Measurements from ENCODE around the gene PDYN. TPM values are rescaled to one million over a fixed set of nuclear protein-coding genes. Genes with fewer than 3 reads are reported as not detected.

The PDYN gene
- polyA plus RNA-seq, 3 donors from 2014 or later = not detected

- H3K4me3 Mint-ChIP-seq = no peak overlapping the region
- H3K27me3 Mint-ChIP-seq (ENCODE audit: low read depth in 3 of 3) = peaks cover 0 to 12% (median 2%) of the 10 kb centered on the region in 3 donors
- no peaks in the 10 kb centered on the region for H3K4me1 Mint-ChIP-seq
- H3K27ac Mint-ChIP-seq = no peak overlapping the region
- no peaks in the 10 kb centered on the region for H3K36me3 Mint-ChIP-seq
- no peak for DNase-seq
- H3K9me3 Mint-ChIP-seq = no peaks in the 10 kb centered on the region
These were observed 10.3 kb upstream of the PDYN start for GRCh38 chr20:2004171-2004570.

GRCh38 chr20:2002365-2002764 is 8.5 kb upstream of the PDYN start:
- no peaks in the 10 kb centered on the region for H3K4me1 Mint-ChIP-seq
- H3K9me3 Mint-ChIP-seq = no peaks in the 10 kb centered on the region
- DNase-seq = no peak
- H3K4me3 Mint-ChIP-seq = no peak overlapping the region
- peaks cover 2 to 13% (median 7%) of the 10 kb centered on the region in 3 donors for H3K27me3 Mint-ChIP-seq (ENCODE audit: low read depth in 3 of 3)
- H3K27ac Mint-ChIP-seq = no peak overlapping the region
- H3K36me3 Mint-ChIP-seq = no peaks in the 10 kb centered on the region

- Mint-ChIP-seq H3K27ac (no peak overlapping the region), H3K4me3 (no peak overlapping the region), H3K36me3 (no peaks in the 10 kb centered on the region), H3K4me1 (no peaks in the 10 kb centered on the region), H3K9me3 (no peaks in the 10 kb centered on the region), H3K27me3 (ENCODE audit: low read depth in 3 of 3) (peaks cover 2 to 14% (median 8%) of the 10 kb centered on the region in 3 donors)
- DNase-seq = no peak
These were observed 7.3 kb upstream of the PDYN start for GRCh38 chr20:2001119-2001518.

- H3K27ac Mint-ChIP-seq = no peak overlapping the region
- H3K4me1 Mint-ChIP-seq = no peaks in the 10 kb centered on the region
- H3K4me3 Mint-ChIP-seq = no peak overlapping the region
- DNase-seq = no peak
- no peaks in the 10 kb centered on the region for H3K9me3 Mint-ChIP-seq
- no peaks in the 10 kb centered on the region for H3K36me3 Mint-ChIP-seq
- peaks cover 3 to 12% (median 8%) of the 10 kb centered on the region in 3 donors for H3K27me3 Mint-ChIP-seq (ENCODE audit: low read depth in 3 of 3)
These were observed 6.4 kb upstream of the PDYN start for GRCh38 chr20:2000285-2000684.

- Mint-ChIP-seq H3K27ac (no peak overlapping the region), H3K4me3 (no peak overlapping the region), H3K4me1 (no peaks in the 10 kb centered on the region), H3K9me3 (no peaks in the 10 kb centered on the region), H3K36me3 (no peaks in the 10 kb centered on the region), H3K27me3 (ENCODE audit: low read depth in 3 of 3) (peaks cover 5 to 19% (median 16%) of the 10 kb centered on the region in 3 donors)
- no peak for DNase-seq
These were observed 4.9 kb upstream of the PDYN start for GRCh38 chr20:1998715-1999114.

DNA sequence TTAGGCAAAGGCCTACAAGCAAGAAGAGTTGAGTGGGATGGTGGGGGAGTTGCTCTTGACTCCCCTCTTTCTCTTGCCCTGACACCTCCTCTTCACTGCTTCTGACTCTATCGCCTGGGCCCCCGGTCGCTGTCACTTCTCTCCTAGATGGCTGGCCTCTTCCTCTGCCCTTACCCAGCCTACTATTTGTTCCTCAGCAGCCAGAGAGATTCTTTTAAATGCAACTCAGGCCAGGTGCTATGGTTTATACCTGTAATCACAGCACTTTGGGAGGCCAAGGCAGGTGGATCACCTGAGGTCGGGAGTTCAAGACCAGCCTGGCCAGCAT is 4.3 kb upstream of the PDYN start:
- Mint-ChIP-seq H3K9me3 (no peaks in the 10 kb centered on the region), H3K4me3 (no peak overlapping the region), H3K27ac (no peak overlapping the region), H3K36me3 (no peaks in the 10 kb centered on the region), H3K4me1 (no peaks in the 10 kb centered on the region), H3K27me3 (ENCODE audit: low read depth in 3 of 3) (peaks cover 5 to 19% (median 18%) of the 10 kb centered on the region in 3 donors)
- DNase-seq = no peak

DNA sequence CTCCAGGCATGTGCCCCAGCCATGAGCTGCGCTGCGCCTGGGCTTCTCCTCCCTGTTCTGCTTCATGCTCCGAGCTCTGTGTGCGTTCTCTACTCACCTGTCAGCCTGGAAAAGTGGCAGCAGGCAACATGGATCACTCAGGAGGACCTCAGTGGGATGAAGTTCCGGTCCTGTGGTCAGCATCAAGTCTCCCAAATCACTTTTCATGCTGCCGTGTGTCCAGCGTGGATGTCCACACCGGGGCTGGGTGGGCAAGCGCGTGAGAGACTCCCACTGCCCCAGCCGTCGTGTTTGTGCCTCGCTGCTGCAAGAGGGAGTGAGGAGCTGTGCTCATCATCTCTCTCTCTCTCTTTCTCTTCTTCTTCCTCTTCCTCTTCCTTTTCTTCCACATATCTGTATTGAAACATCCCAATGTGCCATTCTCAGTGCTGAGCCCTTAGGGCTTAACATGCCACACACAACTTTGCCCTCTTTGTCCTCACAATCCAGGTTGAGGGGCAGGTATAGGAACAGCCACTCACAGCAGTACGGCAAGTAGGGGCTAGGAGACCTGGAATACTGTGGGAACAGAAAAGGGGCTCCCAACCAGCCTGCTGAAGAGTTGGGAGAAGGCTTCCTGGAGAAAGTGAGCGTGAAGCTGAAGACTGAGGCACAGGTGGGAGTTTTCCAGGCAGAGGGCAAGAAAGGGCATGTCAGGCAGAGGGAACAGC is 3.8 kb upstream of the PDYN start:
- H3K36me3 Mint-ChIP-seq = no peaks in the 10 kb centered on the region
- H3K9me3 Mint-ChIP-seq = no peaks in the 10 kb centered on the region
- peaks cover 4 to 19% (median 19%) of the 10 kb centered on the region in 3 donors for H3K27me3 Mint-ChIP-seq (ENCODE audit: low read depth in 3 of 3)
- H3K27ac Mint-ChIP-seq = no peak overlapping the region
- H3K4me1 Mint-ChIP-seq = no peaks in the 10 kb centered on the region
- DNase-seq = no peak
- H3K4me3 Mint-ChIP-seq = no peak overlapping the region

DNA sequence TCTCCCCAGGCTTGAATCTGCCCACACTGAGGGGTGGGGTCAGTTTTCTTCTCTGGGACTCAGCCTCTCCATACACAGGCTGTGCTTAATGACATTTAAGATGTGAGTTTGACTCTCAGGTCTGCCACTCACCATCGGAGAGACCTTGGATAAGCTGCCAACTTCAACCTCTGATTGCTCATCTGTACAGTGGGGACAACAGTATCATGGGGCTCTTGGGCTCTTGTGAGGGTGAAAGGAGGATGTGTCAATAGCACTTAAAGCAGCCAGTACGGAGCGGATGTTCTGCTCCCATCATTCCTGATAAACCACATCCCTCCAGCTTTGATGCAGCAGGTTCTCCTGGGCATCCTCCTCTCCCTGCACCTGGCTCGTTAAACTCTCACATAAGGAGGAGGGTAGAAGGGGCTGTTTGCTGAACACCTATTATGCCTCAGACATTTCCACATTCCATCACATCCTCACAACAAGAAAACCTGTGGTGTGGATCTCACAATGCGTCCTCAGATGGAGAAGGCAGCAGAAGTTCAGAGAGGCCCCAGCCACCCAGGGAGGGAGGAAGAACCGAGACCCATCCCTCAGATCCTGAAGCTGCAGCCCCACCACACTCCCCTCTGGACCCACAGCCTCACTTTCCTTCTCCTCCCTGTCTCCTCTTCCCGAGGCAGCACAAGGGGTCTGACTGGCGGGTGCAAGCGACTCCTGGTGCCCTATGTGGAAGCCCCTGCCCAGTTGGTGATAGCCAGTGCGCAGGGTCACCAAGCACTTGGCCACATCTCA is 1.9 kb upstream of the PDYN start:
- DNase-seq = no peak
- Mint-ChIP-seq H3K36me3 (no peaks in the 10 kb centered on the region), H3K27ac (no peak overlapping the region), H3K4me3 (no peak overlapping the region), H3K4me1 (no peaks in the 10 kb centered on the region), H3K27me3 (ENCODE audit: low read depth in 3 of 3) (peaks cover 3 to 22% (median 20%) of the 10 kb centered on the region in 3 donors), H3K9me3 (peaks cover 0 to under 1% (median 0%) of the 10 kb centered on the region in 6 donors)

DNA sequence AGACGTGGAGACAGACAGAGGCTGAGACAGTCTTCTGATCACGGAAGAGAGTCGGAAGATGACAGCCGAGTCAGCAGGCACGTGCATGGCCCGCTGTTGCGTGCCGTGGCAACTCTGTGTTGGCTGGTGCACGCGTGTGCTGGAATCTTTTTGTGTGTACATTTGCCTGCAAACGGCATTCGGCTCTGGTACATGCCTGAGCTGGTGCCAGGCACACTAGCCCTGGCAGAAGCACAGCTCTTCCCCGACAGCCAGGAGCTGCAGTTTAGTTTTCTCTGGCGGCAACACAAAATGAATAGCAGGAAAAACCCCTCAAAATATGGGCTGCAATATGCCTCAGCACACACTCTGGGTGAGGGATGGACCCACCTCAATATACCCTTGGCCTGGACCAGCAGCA is 769 bp upstream of the PDYN start:
- Mint-ChIP-seq H3K36me3 (no peaks in the 10 kb centered on the region), H3K9me3 (peaks cover 0 to 1% (median 0%) of the 10 kb centered on the region in 6 donors), H3K27ac (no peak overlapping the region), H3K4me1 (no peaks in the 10 kb centered on the region), H3K27me3 (ENCODE audit: low read depth in 3 of 3) (peaks cover 3 to 22% (median 20%) of the 10 kb centered on the region in 3 donors), H3K4me3 (no peak overlapping the region)
- DNase-seq = no peak

GRCh38 chr20:1992359-1993110 is 1.3 kb downstream of the PDYN start:
- Mint-ChIP-seq H3K9me3 (peaks cover 0 to 1% (median 0%) of the 10 kb centered on the region in 6 donors), H3K36me3 (no peaks in the 10 kb centered on the region), H3K27ac (no peak overlapping the region), H3K4me3 (no peak overlapping the region), H3K27me3 (ENCODE audit: low read depth in 3 of 3) (peaks cover 5 to 20% (median 17%) of the 10 kb centered on the region in 3 donors), H3K4me1 (no peaks in the 10 kb centered on the region)
- DNase-seq = no peak

- H3K27me3 Mint-ChIP-seq (ENCODE audit: low read depth in 3 of 3) = peaks cover 2 to 10% (median 7%) of the 10 kb centered on the region in 3 donors
- no peaks in the 10 kb centered on the region for H3K36me3 Mint-ChIP-seq
- H3K9me3 Mint-ChIP-seq = peaks cover 0 to 1% (median 0%) of the 10 kb centered on the region in 6 donors
- H3K4me3 Mint-ChIP-seq = no peak overlapping the region
- no peak for DNase-seq
- H3K4me1 Mint-ChIP-seq = no peaks in the 10 kb centered on the region
- H3K27ac Mint-ChIP-seq = no peak overlapping the region
These were observed 6.0 kb downstream of the PDYN start for GRCh38 chr20:1987826-1988225.

GRCh38 chr20:1983301-1983700 is 10.6 kb downstream of the PDYN start:
- H3K4me3 Mint-ChIP-seq = no peak overlapping the region
- DNase-seq = no peak
- H3K27me3 Mint-ChIP-seq (ENCODE audit: low read depth in 3 of 3) = peaks cover 1 to 9% (median 3%) of the 10 kb centered on the region in 3 donors
- H3K27ac Mint-ChIP-seq = peak overlapping the region in 1 of 6 donors; percentile 10
- H3K4me1 Mint-ChIP-seq = no peaks in the 10 kb centered on the region
- H3K36me3 Mint-ChIP-seq = no peaks in the 10 kb centered on the region
- H3K9me3 Mint-ChIP-seq = no peaks in the 10 kb centered on the region

GRCh38 chr20:1982686-1983085 is 11.2 kb downstream of the PDYN start:
- DNase-seq = no peak
- Mint-ChIP-seq H3K27me3 (ENCODE audit: low read depth in 3 of 3) (peaks cover 0 to 11% (median 0%) of the 10 kb centered on the region in 3 donors), H3K9me3 (no peaks in the 10 kb centered on the region), H3K4me1 (no peaks in the 10 kb centered on the region), H3K36me3 (no peaks in the 10 kb centered on the region), H3K27ac (no peak overlapping the region), H3K4me3 (no peak overlapping the region)

Data from immature natural killer cell (primary cell).